Stimulated activated CD8-positive, alpha-beta memory T cell treated with anti-CD3 and anti-CD28 coated beads, Interleukin-15, amount 100 ng/mL, for 24 hours (primary cell): Measurements from ENCODE around the gene SLC17A9.
"Not testable (repeated sequence)": the region's sequence is repeated elsewhere in the genome, so short reads cannot be mapped to it uniquely, and the experiment has no call there.

ENCODE experiments used
- DNase-seq: peaks from one replicate; pipeline ENCODE4 v3.0.0-alpha.2; 2020; ENCODE audit warnings: low read depth

Gene SLC17A9

DNA sequence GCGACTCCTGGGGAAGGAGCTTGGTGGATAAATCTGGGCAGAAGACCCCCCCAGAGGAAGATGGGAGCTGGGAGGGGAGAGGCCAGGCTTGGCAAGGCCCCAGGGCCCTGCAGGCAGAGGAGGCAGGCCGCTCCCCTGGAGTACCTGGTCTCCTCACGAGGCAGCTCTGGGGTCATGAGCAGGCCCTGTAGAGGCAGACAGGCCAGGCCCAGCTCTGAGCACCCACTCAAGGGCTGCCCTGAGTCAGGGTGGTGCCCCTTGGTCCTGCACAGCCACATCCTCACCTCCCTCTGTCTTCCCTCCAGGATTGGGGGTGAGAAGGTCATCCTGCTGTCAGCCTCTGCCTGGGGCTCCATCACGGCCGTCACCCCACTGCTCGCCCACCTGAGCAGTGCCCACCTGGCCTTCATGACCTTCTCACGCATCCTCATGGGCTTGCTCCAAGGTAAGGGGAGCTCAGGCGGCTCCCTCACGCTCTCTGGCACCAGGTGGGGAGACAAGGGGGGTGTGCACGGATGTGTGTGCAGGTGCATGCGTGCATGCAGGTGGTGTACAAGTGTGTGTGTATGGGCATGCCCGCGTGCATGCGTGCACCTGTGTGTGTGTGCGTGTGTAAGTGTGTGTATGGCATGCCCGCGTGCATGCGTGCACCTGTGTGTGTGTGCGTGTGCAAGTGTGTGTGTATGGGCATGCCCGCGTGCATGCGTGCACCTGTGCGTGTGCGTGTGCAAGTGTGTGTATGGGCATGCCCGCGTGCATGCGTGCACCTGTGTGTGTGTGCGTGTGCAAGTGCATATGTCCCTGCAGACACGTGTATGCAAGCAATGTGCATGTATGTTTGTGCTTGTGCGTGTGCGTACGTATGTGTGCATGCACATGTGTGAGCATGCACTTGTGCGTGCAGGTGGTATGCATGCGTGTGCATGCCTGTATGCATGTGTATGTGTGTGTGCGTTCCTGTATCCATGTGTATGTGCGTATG lies 4.9 kb downstream of the SLC17A9 start:
- DNase-seq: no peak

DNA sequence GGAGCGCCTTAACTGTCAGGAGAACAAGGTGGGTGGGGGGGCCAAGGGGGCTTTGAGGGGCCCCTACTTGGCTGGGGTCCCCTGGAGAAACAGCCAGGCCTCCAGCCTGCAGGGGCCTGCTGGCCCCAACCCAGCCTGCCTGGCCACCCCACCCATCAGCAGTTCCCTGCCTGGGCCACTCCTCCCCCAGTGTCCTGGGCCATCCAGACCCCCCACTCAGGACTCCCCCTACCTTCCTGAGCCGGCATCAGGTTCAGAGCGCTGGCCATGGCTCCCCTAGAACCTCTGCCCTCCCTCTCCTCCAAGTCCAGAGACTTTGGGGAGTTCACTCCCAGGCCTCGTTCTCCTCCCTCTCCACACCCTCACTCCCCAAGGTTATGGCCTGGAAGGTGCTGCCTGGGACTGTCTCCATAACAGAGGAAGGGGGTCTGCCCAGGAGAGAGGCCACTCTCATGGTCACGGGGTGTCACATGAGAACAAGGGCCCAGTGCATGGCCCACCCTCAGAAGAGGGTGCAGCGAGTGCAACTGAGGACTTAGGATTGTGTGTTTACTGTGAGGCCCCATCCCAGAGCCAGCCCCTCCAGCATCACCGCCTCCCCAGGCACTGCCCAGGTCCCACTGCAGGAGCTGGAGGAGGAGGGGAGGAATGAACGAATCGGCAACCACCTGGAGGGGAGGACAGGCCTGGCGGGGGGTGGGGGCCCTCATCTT lies 6.0 kb downstream of the SLC17A9 start:
- no peak for DNase-seq

DNA sequence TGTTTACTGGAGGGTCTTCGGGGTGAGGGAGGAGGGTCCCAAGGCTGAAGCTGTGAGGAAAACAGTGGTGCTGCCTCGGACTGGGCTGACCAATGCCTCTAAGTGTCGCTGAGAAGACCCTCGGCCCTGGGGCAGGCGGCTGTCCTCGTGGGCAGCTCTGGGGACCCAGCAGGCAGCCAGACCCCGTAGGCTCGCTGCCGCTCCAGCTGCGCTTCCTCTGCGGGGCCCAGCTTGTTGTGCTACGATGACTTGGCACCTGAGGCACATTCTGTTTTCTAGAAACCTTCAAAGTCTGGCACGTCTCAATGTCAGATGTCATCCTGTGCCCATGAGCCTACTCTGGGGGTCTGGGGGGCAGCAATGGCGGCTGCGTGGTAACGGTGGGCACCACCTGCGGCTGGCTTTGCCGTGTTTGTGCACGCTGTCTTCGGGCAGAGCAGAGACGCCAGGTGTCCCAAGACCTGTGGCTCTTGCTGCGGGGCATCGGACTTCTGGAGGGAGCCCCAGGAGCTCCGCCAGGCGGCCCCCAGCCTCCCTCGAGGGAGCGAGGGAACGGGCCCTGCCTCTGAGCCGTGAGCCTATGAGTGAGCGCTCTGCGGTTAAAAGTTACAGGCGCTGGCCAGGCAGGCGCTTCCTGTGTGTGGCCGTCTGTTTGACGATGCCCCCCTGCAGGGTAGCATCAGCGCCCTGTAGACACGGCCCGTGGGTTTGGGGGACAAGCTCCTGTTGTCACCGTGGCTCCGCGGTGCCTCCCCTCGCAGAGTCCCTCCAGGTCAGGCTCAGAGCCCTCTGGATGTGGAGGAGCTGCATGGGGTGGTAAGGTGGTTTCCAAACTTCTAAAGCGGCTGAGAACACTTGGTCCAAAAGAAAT lies 6.8 kb downstream of the SLC17A9 start:
- DNase-seq: no peak

DNA sequence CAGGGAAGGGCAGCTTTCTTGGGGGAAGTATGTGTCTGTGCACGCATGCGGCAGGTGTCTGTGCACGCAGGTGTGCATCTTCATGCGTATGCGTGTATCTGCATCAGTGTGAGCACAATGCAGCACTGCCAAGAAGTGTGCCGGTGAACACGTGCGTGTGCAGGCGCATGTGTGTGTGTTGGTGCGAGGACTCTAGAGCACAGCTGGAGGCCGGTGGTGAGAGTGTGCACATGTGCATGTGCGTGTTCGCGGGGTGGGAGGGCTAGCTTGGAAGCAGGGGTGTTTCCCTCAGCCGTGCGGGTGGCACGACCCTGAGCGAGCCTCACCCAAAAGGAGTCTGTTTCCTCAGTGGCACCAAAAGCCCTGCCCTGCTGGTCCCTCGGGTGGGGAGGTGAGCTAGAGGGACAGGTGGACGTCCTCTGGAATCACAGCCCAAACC lies 7.5 kb downstream of the SLC17A9 start:
- no peak for DNase-seq

DNA sequence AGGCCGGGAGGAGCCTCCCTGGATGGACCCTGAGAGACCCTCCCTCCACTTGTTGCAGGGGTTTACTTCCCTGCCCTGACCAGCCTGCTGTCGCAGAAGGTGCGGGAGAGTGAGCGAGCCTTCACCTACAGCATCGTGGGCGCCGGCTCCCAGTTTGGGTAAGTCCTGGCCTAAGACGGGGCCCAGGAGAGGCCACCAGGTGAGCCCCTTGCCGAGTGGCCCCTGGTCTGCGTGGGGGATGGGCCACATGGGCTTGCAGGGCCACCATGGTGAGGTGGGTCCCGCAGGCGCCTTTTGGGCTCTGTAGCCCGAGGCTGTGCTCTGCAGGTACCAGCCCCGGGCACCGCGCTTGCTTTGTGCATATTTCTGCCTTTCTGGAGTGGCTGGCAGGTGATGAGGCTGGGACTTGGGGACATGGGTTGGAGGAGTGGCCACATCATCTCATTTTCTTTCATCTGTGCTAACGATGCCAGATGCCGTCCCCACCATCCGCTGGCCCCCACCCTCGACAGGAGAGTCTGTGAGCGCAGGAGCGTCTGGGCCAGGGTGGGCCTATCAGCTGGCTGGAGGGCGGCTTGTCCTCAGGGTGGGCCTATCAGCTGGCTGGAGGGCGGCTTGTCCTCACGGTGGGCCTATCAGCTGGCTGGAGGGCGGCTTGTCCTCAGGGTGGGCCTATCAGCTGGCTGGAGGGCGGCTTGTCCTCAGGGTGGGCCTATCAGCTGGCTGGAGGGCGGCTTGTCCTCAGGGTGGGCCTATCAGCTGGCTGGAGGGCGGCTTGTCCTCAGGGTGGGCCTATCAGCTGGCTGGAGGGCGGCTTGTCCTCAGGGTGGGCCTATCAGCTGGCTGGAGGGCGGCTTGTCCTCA lies 8.2 kb downstream of the SLC17A9 start:
- DNase-seq: not testable (repeated sequence)

DNA sequence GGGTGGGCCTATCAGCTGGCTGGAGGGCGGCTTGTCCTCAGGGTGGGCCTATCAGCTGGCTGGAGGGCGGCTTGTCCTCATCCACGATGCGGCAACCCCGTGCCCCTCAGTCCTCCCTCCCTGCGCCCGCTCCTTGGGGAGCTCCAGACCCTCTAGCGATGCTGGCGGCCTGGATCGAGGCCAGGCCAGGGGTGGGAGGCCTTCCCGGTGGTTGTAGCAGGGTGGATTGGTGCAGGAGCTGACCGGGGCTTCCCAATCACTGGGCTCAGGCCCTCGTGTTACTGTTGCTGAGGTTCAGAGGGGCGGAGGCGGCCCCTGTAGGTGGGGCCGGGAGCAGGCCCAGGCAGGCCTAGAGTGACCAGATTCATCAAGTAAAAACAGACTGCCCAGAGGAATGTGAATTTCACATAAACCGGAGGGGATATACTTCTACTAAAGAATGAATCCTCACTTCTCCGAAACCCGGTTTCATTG lies 8.8 kb downstream of the SLC17A9 start:
- no peak for DNase-seq

DNA sequence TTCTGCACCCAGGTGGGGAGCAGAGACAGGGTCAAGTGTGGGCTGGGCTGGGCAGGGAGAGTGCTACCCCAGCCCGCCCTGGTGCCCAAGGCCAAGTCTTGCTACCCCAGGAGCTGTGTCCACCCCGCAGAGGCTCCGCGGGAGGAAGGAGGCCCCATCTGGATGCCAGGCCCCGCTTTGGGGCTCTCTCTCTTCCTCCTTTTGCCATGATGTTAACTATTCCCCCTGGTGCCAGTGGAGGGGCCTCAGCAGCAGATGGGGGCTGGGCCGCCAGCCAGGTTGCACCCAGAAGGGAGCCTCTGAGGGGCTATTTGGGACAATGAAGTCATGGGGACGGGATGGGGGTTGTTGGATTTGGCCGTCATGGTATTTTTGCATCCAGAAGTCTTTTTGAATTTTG lies 9.3 kb downstream of the SLC17A9 start:
- no peak for DNase-seq

DNA sequence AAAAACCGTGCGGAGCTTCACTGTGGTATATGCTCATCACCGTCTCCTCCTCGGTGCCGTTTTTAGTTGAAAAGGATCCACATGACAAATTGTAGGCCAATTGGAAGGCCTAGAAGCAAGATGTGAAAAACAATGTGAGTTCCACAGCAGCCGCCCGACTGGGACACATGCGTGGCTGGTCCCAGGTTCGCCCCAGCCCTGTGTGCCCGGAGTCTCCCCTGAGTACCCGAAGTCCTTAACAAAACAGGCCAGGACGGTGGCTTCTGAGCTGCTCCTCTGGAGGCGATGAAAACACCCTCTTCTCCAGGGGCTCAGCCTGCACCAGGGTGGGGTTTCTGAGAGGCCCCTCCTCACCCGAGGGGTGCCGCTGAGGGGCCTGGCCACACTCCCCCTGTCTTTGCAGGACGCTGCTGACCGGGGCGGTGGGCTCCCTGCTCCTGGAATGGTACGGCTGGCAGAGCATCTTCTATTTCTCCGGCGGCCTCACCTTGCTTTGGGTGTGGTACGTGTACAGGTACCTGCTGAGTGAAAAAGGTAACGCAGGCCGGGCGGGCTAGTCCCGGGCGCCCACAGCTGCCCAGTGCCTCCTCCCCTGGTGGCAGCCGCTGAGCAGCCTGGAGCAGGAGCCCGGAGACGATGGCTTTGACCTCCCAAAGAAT lies 9.8 kb downstream of the SLC17A9 start:
- DNase-seq: no peak

DNA sequence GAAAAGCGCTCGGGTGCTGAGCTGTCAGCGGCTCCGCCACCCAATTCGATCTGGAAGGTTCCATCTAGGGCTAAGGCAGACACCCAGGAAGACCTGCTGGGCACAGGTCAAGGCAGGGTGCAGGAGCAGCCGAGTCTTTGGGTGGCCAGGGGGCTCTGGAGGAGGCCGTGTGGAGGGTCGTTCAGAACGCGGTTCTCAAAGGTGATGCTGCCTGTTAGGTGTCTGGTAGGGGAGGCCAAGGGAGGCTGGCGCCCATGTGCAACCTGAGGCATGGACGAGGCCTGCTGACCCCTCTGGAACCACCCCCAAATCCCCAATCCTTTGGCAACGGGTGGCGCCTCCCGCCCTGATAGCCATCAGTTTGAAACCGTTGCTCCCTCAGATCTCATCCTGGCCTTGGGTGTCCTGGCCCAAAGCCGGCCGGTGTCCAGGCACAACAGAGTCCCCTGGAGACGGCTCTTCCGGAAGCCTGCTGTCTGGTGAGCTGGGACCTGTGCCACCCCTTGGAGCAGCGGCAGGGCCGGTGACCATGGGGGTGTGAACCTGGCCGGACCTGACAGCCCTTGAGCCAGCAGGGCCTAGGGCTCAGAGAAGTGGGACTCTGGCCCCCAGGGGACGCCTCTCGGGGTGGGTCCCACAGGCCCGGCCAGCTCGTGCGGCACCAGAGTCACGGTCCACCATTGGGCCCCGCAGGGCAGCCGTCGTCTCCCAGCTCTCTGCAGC lies 10.5 kb downstream of the SLC17A9 start:
- no peak for DNase-seq

DNA sequence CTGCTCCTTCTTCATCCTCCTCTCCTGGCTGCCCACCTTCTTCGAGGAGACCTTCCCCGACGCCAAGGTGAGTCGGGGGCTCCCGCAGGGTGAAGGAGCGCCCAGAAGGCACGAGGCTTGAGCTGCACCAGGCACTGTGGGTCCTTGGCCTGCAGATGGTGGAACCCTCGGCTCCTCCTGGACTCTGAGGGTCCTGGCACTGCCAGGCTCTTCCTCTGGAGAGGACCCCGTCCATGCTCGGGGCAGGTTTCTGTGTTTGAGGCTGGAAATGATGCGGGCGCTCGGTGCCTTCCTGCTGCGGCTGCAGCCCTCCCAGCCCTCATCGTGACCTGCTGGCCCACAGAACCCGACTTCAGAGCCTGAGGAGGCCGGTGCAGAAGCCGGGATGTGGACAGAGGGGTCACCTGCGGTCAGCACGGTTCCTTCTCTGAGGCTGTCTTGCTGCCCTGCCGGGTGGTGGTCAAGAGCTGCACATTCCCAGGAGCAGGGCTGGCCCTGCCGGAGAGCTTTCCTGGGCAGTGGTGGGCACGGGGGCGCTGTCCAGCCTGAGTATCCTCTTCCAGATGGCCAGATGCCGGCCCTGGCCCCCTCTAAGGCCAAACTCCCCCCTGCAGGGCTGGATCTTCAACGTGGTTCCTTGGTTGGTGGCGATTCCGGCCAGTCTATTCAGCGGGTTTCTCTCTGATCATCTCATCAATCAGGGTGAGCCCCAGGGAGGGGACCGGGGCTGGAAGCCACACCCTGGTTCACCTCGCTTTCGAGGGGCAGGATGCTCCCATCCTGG lies 11.3 kb downstream of the SLC17A9 start:
- no peak for DNase-seq

DNA sequence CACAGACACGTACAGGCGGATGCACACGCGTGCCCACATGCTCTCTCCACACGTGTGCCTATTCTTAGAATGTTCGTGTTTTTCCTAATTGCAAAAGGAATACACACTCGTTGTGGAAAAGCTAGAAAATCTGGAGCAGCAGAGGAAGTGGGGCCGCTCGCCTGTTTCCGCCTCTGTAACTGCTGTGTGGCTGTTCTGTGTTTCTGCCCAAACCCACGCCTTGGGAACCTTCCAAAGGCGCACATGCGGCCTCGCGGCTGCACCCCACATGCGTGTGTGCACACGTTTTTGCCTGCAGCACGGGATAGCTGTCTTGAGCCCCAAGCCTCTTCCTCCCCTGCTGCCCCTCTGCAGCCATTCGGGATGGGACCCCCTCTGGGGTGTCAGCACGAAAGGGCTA lies 12.2 kb downstream of the SLC17A9 start:
- no peak for DNase-seq

DNA sequence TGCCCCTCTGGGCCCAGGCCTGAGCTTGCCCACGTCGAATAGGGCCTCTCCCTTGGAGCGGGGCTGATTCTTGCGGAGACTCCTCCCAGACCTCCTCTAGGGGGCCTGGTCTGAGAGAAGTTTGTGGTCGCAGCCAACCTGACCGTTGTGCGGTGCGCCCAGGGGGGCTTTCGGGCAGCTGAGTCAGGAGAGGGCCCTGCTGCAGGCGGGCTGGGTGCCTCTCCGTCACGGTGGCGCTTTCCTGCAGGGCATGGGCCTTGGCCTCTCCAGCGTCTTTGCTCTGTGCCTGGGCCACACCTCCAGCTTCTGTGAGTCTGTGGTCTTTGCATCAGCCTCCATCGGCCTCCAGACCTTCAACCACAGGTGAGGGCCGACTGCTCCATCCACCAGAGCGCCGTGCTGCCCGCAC lies 12.9 kb downstream of the SLC17A9 start:
- no peak for DNase-seq

DNA sequence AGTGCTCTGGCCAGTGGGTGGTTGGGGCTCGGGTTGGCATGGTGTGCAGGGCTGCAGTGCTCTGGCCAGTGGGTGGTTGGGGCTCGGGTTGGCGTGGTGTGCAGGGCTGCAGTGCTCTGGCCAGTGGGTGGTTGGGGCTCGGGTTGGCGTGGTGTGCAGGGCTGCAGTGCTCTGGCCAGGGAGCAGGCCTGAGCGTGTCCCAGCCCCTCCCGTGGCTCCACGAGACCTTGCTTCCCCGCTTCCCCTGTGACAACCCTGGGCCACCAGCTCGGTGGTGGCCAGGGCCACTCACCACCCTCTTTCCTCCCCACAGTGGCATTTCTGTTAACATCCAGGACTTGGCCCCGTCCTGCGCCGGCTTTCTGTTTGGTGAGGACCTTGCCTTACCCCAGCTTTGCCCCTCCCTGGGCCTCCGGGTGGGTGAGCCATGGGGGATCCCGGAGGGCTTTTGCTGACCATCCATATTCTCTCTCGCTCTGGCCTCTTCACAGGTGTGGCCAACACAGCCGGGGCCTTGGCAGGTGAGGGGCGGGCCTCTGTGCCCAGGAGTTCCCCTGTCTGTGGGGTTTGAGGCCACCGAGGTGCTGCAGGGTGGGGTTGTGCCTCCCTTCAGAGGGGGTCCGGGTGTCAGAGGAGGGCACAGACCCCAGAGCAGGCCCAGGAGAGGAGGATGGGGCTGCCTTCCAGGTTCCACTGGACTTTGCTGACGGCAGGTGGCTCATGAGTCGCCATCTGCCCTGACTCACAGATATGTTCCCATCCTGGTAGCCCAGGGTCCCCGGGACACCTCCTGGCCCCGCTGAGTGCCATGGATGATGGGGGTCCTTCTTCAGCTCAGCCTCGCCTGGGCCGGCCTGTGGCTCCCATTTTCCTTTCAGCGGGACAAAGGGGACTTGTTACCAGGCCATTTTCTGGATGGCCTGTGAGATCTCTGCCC lies 14.0 kb downstream of the SLC17A9 start:
- no peak for DNase-seq

DNA sequence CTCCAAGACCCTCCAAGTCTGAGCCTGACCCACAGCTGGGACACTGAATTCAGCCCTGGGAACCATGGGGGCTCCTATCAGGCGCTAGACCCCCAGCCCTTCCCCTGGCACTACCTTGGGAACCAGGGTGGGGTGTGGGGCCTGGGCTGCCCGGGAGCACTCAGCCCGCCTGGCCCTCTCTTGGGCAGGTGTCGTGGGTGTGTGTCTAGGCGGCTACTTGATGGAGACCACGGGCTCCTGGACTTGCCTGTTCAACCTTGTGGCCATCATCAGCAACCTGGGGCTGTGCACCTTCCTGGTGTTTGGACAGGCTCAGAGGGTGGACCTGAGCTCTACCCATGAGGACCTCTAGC lies 14.6 kb downstream of the SLC17A9 start:
- DNase-seq: no peak

DNA sequence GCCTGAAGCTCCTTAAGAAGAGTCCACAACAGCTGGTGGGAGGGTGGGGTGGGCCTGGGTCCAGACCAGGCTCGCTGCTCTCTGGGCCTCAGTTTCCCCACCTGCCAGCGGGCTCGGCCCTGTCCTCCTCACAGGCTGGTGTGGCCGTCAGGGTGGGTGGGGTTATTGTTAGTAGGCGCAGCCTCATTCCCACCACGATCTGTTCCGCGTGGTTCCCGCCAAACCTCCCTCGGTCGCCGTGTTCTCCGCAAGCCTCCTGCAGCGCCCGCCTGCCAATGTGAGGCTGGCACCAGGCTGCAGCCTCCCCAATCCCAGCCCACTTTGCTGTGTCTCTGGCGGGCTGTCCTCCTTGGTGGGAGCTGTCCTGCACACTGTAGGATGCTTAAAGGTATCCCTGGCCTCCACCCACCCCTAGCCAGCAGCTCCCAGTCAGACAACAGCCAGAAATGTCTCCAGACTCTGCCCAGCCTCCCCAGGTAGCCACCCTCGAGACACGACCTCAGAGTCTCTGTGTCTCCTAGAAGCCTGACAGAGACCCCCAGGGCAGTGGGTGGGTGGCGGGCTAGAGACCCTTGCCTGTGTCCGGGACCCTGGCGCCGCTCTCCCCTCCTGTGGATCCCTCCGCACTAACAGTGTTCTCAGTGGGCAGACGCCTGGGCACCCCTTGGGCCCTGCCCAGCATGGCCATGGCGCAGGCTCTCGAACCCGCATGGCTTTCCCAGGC lies 15.3 kb downstream of the SLC17A9 start:
- DNase-seq: no peak

DNA sequence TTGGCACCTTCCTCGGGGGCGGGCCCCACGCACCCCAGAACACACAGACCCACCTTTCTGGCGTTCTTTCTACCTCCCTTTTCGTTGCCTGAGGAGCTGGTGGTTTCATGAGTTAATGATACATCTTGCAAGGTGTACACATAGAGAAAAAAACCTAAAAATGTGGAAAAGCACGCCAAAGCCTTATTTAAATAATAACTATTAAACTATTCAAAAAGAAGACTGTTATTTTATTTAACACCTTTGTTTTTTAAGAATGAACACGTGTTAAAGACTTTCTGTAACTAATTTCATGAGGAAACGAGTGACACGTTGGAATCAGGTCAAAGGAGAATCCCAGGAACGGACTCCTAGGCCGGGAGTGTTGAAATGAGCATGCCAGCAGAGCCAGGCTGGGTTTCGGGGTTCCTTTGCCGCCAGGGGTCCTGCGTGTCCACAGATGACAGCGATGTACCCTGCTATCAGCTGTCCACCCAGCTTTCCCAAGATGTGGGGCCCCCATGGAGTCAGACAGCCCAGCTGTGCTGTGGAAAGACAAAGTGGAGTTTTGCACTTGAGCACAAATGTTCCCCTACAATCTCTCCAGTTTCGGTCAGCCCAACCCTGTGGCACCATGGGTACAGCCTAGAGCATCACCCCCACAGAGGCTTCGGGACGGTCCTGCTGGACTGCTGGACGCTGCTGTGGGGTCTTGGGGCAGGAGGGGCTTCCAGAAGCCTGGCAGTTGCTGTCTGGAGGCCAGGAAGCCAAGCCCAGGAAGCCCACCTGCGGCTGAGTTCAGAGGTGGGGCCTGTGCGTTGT lies 16.1 kb downstream of the SLC17A9 start:
- no peak for DNase-seq
